ENCODE measurements around the gene GRIN2A.

Gene GRIN2A

DNA sequence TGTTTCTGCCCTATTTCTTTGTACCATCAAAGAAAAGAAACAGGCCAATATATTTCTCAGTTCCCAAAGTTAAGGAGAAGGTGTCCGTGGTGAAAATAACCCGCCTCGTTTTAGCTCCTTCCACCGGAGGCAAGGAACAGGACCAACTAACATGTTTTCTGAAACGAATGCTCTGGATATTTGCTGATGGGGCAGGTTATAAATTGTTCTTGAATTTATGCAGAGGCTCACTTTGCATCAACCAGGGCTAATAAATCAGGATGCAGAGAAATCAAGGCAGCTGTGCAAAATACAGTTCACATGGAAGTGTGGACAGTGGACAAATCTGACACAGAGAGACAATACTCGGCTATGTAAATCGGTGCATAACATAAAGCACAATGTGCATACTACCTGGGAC is 189.8 kb downstream of the GRIN2A start:
- H3K4me3 ChIP-seq (ENCODE audit: control insufficient read depth, low read depth, low read length), result no peak overlapping the region
- DNase-seq (ENCODE audit: low read depth), result no peak
- TF ChIP-seq CTCF (conservative IDR thresholded peaks at IDR 0.05; ENCODE audit: control insufficient read depth, insufficient read depth, low read depth, low read length), result no peak

- DNase-seq (ENCODE audit: low read depth), result no peak
- TF ChIP-seq CTCF (conservative IDR thresholded peaks at IDR 0.05; ENCODE audit: control insufficient read depth, insufficient read depth, low read depth, low read length), result no peak
- no peak overlapping the region for H3K4me3 ChIP-seq (ENCODE audit: control insufficient read depth, low read depth, low read length)
These were observed 201.2 kb downstream of the GRIN2A start for GRCh38 chr16:9980981-9981380.

- no peak for DNase-seq (ENCODE audit: low read depth)
- H3K4me3 ChIP-seq (ENCODE audit: control insufficient read depth, low read depth, low read length), result no peak overlapping the region
- no peak for TF ChIP-seq CTCF (conservative IDR thresholded peaks at IDR 0.05; ENCODE audit: control insufficient read depth, insufficient read depth, low read depth, low read length)
These were observed 204.0 kb downstream of the GRIN2A start for GRCh38 chr16:9978160-9978725.

DNA sequence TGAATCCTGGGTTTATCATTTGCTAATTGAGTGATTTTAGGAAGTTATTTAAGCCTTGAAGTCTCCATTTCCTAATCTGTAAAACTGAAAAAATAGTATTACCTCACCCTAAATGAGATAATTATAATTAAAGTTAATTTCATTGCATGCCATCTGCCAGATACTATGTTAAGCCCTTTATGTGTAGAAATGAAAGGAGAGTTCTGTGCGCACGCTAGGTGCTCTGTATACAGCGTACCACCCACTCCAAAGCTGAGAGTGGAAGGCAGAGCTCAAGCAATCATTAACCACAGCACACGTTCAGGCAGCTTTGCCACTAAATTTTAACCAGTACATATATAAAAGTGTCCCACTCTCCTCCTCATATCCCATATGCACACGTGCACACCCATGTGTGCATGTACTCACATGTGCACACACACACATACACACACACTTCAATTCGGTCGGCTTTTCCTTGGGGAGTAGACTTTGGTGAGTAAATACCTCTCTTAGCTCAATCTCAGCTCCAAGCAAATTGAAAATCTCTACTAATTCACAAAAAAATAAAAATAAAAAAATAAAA is 204.8 kb downstream of the GRIN2A start:
- no peak overlapping the region for H3K4me3 ChIP-seq (ENCODE audit: control insufficient read depth, low read depth, low read length)

GRCh38 chr16:9976601-9977000 is 205.6 kb downstream of the GRIN2A start:
- no peak overlapping the region for H3K4me3 ChIP-seq (ENCODE audit: control insufficient read depth, low read depth, low read length)
- DNase-seq (ENCODE audit: low read depth), result no peak
- no peak for TF ChIP-seq CTCF (conservative IDR thresholded peaks at IDR 0.05; ENCODE audit: control insufficient read depth, insufficient read depth, low read depth, low read length)

More for the DNA sequence above, 204.8 kb downstream of the GRIN2A start:
- TF ChIP-seq CTCF (conservative IDR thresholded peaks at IDR 0.05; ENCODE audit: control insufficient read depth, insufficient read depth, low read depth, low read length), result no peak
- DNase-seq (ENCODE audit: low read depth), result no peak

DNA sequence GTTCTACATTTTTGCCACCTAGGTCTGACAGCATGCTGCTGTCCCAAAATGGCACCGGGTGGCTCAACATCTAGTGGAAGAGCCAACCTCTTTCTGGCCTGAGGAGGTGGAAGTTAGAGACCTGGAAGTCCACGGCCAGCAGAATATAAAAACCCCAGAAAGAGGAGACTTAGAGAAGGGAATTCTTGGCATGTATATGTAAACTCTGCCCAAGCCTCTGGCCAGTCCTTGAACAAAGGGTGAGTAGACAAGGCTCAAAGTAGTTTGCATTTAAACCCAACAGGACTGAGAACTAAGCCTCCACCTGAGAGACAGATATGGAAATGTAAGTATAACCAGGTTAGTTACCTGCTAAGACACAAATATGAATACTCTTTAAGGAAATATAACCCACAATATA is 210.3 kb downstream of the GRIN2A start:
- TF ChIP-seq CTCF (conservative IDR thresholded peaks at IDR 0.05; ENCODE audit: control insufficient read depth, insufficient read depth, low read depth, low read length), result no peak
- H3K4me3 ChIP-seq (ENCODE audit: control insufficient read depth, low read depth, low read length), result no peak overlapping the region
- no peak for DNase-seq (ENCODE audit: low read depth)

Data from fibroblast of mammary gland (primary cell).